ENCODE measurements around the gene PRELID1.

PRELID1 gene

DNA sequence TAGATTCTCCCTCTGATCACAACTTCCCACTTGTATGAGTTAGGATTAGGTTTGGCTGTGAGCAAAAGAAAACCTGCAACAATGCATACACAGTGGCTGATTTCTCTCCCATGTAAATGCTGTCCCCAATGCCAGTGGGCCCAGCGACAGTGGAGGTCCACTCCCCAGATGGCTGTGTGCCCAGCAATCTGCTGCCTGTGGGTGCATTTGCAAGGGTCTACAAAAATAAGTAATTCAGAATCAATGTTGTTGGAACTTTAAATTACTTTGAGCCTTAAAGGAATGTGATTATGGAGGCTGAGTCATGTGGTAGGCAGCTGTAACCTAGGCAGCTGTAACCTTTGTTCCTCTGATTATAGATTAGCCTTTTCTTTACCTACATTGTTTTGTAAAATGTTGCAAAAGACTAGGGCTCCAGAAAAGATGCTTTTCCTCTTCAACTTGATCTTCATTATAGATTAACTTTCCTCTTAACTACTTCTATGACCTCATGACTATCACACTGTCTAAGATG is 22.3 kb downstream of the PRELID1 start:
- TF ChIP-seq CTCF (conservative IDR thresholded peaks at IDR 0.05; ENCODE audit: low read length): no peak
- H3K4me3 ChIP-seq (ENCODE audit: low read length): no peak overlapping the region
- DNase-seq (ENCODE audit: low read depth): no peak

- TF ChIP-seq CTCF (conservative IDR thresholded peaks at IDR 0.05; ENCODE audit: low read length): no peak
- no peak overlapping the region for H3K4me3 ChIP-seq (ENCODE audit: low read length)
- DNase-seq (ENCODE audit: low read depth): no peak
These were observed 24.2 kb downstream of the PRELID1 start for GRCh38 chr5:177327539-177328522.

DNA sequence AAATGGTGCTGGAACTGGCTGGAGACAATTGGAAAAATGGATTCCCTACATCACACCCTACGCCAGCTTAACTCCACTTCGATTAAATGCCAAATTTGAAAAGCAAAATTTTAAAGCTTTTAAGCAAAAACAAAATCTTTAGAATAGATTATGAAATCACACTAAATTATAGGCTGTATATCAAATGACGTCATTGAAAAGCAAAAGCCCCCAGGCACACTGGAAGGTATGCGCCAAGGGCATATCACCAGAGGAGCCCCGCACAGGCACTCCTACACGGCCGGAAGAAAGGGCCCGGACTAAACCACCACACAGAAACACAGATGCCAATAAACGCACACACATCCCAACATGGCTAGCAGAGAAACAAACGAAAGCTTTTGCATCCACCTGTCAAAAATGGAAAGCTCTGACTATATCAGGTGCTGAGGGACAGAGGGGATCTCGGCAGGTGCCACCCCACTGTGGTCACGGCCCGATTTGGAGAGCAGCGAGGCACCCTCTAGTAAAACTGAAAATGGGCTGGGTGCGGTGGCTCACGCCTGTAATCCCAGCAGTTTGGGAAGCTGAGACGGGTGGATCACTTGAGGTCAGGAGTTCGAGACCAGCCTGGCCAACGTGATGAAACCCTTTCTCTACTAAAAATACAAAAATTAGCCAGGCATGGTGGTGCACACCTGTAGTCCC is 25.1 kb downstream of the PRELID1 start:
- no peak for DNase-seq (ENCODE audit: low read depth)
- H3K4me3 ChIP-seq (ENCODE audit: low read length): no peak overlapping the region
- no peak for TF ChIP-seq CTCF (conservative IDR thresholded peaks at IDR 0.05; ENCODE audit: low read length)

GRCh38 chr5:177329883-177330282 is 26.3 kb downstream of the PRELID1 start:
- H3K4me3 ChIP-seq (ENCODE audit: low read length): no peak overlapping the region
- DNase-seq (ENCODE audit: low read depth): no peak
- no peak for TF ChIP-seq CTCF (conservative IDR thresholded peaks at IDR 0.05; ENCODE audit: low read length)

DNA sequence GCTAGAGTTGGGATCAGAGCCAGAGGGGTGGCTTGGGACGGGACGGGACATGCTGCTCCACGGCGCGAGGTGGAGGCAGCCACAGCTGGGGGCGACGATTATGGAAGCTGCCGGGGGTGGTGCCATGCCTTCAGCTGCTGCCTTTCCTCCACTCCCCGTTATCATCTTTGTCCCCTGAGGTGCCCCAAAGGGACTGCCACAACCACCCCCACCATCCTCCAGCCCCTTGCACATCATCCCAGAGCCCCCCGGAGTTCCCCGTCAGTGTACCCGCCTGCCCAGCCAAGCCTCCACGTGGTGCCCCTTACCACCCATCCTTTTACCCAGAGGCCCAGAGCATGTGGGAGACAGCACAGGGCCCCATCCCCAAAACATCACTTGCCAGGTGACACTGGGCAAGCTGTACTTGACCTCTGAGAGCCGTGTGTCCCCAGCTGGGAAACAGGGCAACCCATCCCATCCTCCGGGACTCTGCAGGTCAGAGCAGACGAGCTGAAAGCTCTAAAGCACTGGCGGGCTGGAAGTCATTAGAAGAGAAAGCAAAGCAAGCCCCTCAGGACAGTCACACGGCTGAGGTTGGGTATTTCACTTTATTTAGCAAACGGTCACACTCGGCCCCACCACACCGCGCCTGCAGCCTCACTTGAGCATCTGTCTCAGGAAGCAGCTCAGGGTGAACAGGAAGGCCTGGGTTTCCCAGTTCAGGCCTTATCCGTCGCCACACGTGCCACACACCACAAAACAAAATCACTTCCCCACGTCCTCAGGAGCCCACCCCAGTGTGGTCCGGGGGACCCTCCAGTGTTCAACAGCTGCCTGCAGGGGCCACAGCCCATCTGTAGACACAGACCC is 27.6 kb downstream of the PRELID1 start:
- no peak for TF ChIP-seq CTCF (conservative IDR thresholded peaks at IDR 0.05; ENCODE audit: low read length)
- H3K4me3 ChIP-seq (ENCODE audit: low read length): no peak overlapping the region
- DNase-seq (ENCODE audit: low read depth): no peak

DNA sequence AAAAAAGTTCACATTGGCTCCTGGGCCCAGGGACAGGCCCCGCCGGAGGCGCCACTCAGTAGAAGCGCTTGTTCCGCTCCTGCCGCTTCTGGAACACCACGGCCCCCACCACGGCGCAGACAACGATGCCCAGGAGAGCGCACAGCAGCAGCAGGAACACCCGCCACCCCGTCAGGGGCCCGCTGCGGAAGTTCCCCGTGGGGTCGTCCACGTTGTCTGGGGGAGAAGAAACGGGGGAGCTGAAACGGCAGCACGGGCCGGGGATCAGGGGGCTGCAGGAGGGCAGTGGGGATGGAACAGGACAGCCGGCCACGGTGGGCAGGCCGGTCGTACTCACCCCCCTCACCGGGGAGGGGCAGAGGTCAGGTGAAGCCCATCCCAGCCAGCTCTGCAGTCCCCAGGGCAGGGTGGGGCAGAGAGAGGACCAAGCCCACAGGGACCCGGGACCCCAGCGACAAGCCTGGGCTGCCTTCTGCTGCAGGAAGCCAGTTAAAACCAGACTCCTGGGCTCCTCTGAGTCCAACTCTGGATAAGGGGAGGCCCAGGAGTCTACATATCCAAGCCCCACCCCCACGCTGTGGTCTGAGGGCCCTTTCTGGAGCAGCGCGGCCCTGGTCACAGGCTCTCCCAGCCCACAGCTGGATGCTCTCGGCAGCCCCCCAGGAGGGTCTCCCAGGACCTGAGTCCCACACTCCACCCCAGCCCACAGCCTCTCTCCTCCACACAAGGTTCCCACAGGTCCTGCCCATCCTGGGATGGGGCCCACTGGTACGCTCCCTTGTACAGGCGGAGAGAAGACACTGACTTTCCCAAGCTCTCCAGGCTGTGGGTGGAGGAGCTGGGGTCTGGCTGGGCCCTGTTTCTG is 28.7 kb downstream of the PRELID1 start:
- no peak for TF ChIP-seq CTCF (conservative IDR thresholded peaks at IDR 0.05; ENCODE audit: low read length)
- no peak for DNase-seq (ENCODE audit: low read depth)
- H3K4me3 ChIP-seq (ENCODE audit: low read length): no peak overlapping the region
